ENCODE data around the gene MXI1. TPM values are rescaled to one million over a fixed set of nuclear protein-coding genes. Genes with fewer than 3 reads are reported as not detected.
"Not testable (repeated sequence)": the region's sequence is repeated elsewhere in the genome, so short reads cannot be mapped to it uniquely, and the experiment has no call there.

MXI1 gene
- polyA plus RNA-seq, 4 donors = 46.9 to 55.2 (median 50.0) TPM

- no peak for DNase-seq (ENCODE audit: low read depth in 4 of 4, low spot score in 3 of 4)
Observed at GRCh38 chr10:110269374-110270318, 62.2 kb downstream of the MXI1 start.

GRCh38 chr10:110272995-110273394, 65.6 kb downstream of the MXI1 start:
- DNase-seq (ENCODE audit: low read depth in 4 of 4, low spot score in 3 of 4) = not testable (repeated sequence)

GRCh38 chr10:110273474-110273873, 66.1 kb downstream of the MXI1 start:
- DNase-seq (ENCODE audit: low read depth in 4 of 4, low spot score in 3 of 4) = no peak

GRCh38 chr10:110274072-110274627, 66.7 kb downstream of the MXI1 start:
- DNase-seq (ENCODE audit: low read depth in 4 of 4, low spot score in 3 of 4) = no peak

GRCh38 chr10:110274647-110275046, 67.2 kb downstream of the MXI1 start:
- DNase-seq (ENCODE audit: low read depth in 4 of 4, low spot score in 3 of 4) = no peak

GRCh38 chr10:110275128-110275729, 67.8 kb downstream of the MXI1 start:
- DNase-seq (ENCODE audit: low read depth in 4 of 4, low spot score in 3 of 4) = no peak

GRCh38 chr10:110276603-110277002, 69.2 kb downstream of the MXI1 start:
- DNase-seq (ENCODE audit: low read depth in 4 of 4, low spot score in 3 of 4) = no peak

- no peak for DNase-seq (ENCODE audit: low read depth in 4 of 4, low spot score in 3 of 4)
Observed at GRCh38 chr10:110277591-110277990, 70.2 kb downstream of the MXI1 start.

- no peak for DNase-seq (ENCODE audit: low read depth in 4 of 4, low spot score in 3 of 4)
Observed at GRCh38 chr10:110278562-110279406, 71.4 kb downstream of the MXI1 start.

- DNase-seq (ENCODE audit: low read depth in 4 of 4, low spot score in 3 of 4) = peak; percentile 33 to 53 (median 46)
Observed at GRCh38 chr10:110279407-110279986, 72.1 kb downstream of the MXI1 start.

GRCh38 chr10:110284262-110284661, 76.9 kb downstream of the MXI1 start:
- no peak for DNase-seq (ENCODE audit: low read depth in 4 of 4, low spot score in 3 of 4)

GRCh38 chr10:110285501-110285900, 78.1 kb downstream of the MXI1 start:
- DNase-seq (ENCODE audit: low read depth in 4 of 4, low spot score in 3 of 4) = no peak

- no peak for DNase-seq (ENCODE audit: low read depth in 4 of 4, low spot score in 3 of 4)
Observed at GRCh38 chr10:110286841-110287240, 79.4 kb downstream of the MXI1 start.

GRCh38 chr10:110296966-110297365, 89.6 kb downstream of the MXI1 start:
- DNase-seq (ENCODE audit: low read depth in 4 of 4, low spot score in 3 of 4) = no peak

GRCh38 chr10:110300486-110300986, 93.1 kb downstream of the MXI1 start:
- DNase-seq (ENCODE audit: low read depth in 4 of 4, low spot score in 3 of 4) = no peak

GRCh38 chr10:110303681-110304080, 96.3 kb downstream of the MXI1 start:
- DNase-seq (ENCODE audit: low read depth in 4 of 4, low spot score in 3 of 4) = no peak

GRCh38 chr10:110304394-110304779, 97.0 kb downstream of the MXI1 start:
- DNase-seq (ENCODE audit: low read depth in 4 of 4, low spot score in 3 of 4) = peak; percentile 10 to 21 (median 16)

- peak; percentile 97 to 98 (median 98) for DNase-seq (ENCODE audit: low read depth in 4 of 4, low spot score in 3 of 4)
Observed at GRCh38 chr10:110304780-110305421, 97.5 kb downstream of the MXI1 start, which contains the start of gene SMNDC1. SMNDC1 (minus strand) TSS chr10:110304920; CDS start chr10:110303587, 1,333 bp downstream.

GRCh38 chr10:110305767-110306451, 98.5 kb downstream of the MXI1 start:
- DNase-seq (ENCODE audit: low read depth in 4 of 4, low spot score in 3 of 4) = peak; percentile 23 to 48 (median 38)

All from right renal pelvis (tissue), 4 donors.